OCI-LY7 (cell line): ENCODE measurements around the gene HUNK.

Source experiments
- EZH2phosphoT487 ChIP-seq: fragments of 200-600 bp; sonication (generic); IDR thresholded peaks from 2 replicates; pipeline ENCODE4 v1.6.1; 2018; ENCODE audit warnings: low read depth, borderline replicate concordance, mild to moderate bottlenecking, mixed run types, antibody characterized with exemption, low read length, moderate library complexity, mixed read lengths
- TF ChIP-seq, protein P1 (sequence below): fragments of 200-600 bp; sonication (generic); conservative IDR thresholded peaks from 2 replicates; pipeline ENCODE4 v1.5.1; 2014; ENCODE audit warnings: mild to moderate bottlenecking, antibody characterized with exemption, low read length, moderate library complexity, mixed read lengths

DNA sequence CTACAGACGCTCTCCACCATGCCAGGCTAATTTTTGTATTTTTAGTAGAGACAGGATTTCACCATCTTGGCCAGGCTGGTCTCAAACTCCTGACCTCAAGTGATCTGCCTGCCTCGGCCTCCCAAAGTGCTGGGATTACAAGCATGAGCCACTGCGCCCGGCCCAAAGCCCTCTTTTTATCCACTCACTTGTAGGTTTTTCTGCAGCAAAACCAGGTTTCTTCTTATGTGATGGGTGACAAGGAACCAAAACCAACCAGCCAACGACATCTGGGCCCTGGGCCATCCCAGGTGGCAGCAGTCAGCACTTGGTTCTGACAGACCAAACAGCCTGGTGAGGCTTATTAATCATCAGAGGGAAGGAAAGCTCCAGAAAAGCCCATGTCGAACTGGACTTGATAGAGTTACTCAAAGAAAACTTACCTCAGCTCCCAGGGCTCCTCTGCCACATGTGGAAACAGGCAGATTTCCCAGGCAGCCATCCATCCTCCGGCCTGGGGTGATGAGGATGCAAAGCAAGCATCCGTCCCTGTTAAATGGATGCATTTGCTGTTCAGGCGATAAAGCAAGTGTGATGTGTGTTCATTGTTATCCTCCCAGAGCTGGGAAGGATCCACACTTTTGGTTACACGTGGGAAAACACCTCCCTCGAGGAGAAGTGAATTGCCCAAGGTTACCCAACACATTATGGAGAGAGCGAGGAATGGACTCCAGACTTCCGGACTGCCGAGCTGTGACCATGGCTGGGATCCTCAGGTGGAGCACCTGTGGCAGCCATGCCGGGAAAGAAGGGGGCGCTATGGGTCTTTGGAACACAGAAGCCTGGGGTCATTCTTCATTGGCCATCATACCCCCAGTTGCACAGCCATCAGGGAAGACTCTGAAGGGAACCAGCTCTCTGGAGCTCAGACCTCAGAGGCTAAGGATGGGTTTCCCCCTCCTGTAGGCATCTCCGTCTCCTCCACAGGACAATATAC is 118.8 kb downstream of the HUNK start:
- TF ChIP-seq, protein P1, sequence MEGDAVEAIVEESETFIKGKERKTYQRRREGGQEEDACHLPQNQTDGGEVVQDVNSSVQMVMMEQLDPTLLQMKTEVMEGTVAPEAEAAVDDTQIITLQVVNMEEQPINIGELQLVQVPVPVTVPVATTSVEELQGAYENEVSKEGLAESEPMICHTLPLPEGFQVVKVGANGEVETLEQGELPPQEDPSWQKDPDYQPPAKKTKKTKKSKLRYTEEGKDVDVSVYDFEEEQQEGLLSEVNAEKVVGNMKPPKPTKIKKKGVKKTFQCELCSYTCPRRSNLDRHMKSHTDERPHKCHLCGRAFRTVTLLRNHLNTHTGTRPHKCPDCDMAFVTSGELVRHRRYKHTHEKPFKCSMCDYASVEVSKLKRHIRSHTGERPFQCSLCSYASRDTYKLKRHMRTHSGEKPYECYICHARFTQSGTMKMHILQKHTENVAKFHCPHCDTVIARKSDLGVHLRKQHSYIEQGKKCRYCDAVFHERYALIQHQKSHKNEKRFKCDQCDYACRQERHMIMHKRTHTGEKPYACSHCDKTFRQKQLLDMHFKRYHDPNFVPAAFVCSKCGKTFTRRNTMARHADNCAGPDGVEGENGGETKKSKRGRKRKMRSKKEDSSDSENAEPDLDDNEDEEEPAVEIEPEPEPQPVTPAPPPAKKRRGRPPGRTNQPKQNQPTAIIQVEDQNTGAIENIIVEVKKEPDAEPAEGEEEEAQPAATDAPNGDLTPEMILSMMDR: 0 out of 2 replicates have a peak, but pooled peaks have one; percentile 25
- no peak for TF ChIP-seq EZH2phosphoT487
